Tibial artery (tissue), 4 donors: ENCODE data around the gene ARMH3.

Source experiments
- DNase-seq, 2 donors: peaks; one replicate each; pipeline ENCODE4 v3.0.0-alpha.2; 2019
- H3K27ac ChIP-seq, 2 donors: fragments of 200-600 bp; sonication (generic) in 1 of 2; 1 replicate in 1 of 2; 2 replicates in 1 of 2; pipeline ENCODE4 v1.5.1; 2018 to 2019; ENCODE audit warnings: mild to moderate bottlenecking in 1 of 2
- H3K27me3 ChIP-seq, 2 donors: fragments of 200-600 bp; sonication (generic) in 1 of 2; one replicate each; pipeline versions ENCODE4 v1.5.1 to v1.6.0; 2016 to 2019
- H3K36me3 ChIP-seq, 3 donors: fragments of 200-600 bp; sonication (generic) in 2 of 3; one replicate each; pipeline ENCODE4 v1.5.1; 2016 to 2019; ENCODE audit warnings: mild to moderate bottlenecking in 2 of 3
- H3K4me1 ChIP-seq, 4 donors: fragments of 200-600 bp; sonication (generic) in 2 of 4; 1 replicate in 3 of 4; 2 replicates in 1 of 4; pipeline ENCODE4 v1.5.1; 2016 to 2019
- H3K4me3 ChIP-seq, 2 donors: fragments of 200-600 bp; sonication (generic) in 1 of 2; 1 replicate in 1 of 2; 2 replicates in 1 of 2; pipeline ENCODE4 v1.5.1; 2018 to 2019; ENCODE audit warnings: mild to moderate bottlenecking in 2 of 2
- H3K9me3 ChIP-seq, 3 donors: fragments of 200-600 bp; sonication (generic) in 1 of 3; one replicate each; pipeline ENCODE4 v1.5.1; 2016 to 2019
- intact Hi-C: fragments of 100-400 bp; cut with DNase I; formaldehyde crosslinking; loops from one replicate; pipeline ENCODE4 v1.15.0; 2023; ENCODE audit warnings: low total_unique reads
- TF ChIP-seq, protein P1 (sequence below), 2 experiments: fragments of 200-600 bp in 1 of 2; fragments of 450-650 bp in 1 of 2; IDR thresholded peaks; one replicate each; pipeline ENCODE4 v1.5.1; 2017 to 2019; ENCODE audit warnings: antibody characterized with exemption in 2 of 2, mild to moderate bottlenecking in 1 of 2, moderate library complexity in 1 of 2

The ARMH3 gene

DNA sequence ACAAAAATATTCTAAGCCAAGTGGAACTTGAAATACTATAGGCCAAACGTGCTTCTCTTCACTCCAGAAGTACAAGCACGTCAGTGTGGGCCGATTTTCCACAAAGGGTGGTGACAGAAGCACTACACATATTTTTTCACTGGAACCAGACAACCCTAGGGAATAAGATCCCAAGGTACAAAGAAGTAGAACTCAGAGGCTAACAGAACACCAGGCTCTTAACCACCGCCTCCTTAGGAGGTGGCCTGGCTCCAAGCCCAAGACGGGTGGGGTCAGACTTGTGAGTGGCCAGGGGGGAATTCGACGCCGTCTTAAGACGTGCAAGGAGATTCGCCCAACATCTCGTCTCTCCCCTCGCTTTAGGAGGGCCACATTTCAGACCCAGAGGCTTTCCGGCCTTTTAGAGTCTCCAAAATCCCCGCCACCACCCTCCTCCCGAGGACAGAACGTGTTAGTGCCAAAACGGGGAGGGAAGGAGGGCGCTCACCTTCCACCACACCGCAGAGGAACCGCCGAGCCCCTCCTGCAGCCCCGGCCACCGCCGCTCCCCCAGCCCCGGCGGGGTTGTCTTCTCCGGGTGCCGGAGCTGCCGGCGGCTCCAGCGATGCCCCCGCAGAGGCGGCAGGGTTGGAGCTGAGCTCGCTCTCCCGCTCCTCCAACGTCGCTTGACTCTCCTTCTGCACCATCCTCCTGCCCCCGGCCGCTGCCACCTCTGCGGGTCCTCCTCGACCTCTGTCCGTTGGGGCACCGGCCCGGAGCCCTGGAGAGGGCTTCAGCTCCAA is 238.4 kb downstream of the ARMH3 start:
- peak; percentile 97 to 98 for DNase-seq

DNA sequence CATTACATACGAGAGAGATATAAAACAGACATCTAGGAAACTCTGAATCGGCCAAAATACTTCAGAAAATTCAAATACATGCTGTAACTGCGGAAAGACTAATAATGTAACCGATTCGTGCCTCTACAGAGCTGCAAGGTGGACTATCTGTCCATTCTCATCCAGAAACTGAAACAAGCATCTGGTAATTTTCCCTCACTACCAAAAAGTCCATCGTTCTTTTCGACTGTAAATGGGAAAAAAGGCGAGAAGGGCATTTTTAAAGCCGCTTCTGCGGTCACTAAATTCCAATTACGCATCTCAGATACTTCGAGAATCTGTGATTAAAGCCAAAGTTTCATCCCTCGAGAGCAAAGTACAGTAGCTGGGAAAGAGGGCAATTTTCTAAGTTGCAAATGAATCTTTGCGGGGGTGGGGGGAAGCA is 239.0 kb downstream of the ARMH3 start:
- no peak for DNase-seq
- Histone ChIP-seq H3K4me3 (peak overlapping the region; percentile 96 to 99), H3K27ac (peak overlapping the region; percentile 98), H3K27me3 (no peaks in the 10 kb centered on the region), H3K4me1 (peaks cover 0 to 48% (median 27%) of the 10 kb centered on the region in 4 donors), H3K9me3 (no peaks in the 10 kb centered on the region), H3K36me3 (peaks cover 8 to 12% (median 11%) of the 10 kb centered on the region in 3 donors)
- intact Hi-C loops, result no loop called here
- TF ChIP-seq, protein P1, sequence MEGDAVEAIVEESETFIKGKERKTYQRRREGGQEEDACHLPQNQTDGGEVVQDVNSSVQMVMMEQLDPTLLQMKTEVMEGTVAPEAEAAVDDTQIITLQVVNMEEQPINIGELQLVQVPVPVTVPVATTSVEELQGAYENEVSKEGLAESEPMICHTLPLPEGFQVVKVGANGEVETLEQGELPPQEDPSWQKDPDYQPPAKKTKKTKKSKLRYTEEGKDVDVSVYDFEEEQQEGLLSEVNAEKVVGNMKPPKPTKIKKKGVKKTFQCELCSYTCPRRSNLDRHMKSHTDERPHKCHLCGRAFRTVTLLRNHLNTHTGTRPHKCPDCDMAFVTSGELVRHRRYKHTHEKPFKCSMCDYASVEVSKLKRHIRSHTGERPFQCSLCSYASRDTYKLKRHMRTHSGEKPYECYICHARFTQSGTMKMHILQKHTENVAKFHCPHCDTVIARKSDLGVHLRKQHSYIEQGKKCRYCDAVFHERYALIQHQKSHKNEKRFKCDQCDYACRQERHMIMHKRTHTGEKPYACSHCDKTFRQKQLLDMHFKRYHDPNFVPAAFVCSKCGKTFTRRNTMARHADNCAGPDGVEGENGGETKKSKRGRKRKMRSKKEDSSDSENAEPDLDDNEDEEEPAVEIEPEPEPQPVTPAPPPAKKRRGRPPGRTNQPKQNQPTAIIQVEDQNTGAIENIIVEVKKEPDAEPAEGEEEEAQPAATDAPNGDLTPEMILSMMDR (IDR thresholded peaks at IDR 0.05), result no peak

More for the DNA sequence above, 238.4 kb downstream of the ARMH3 start:
- H3K9me3 ChIP-seq, result no peaks in the 10 kb centered on the region
- H3K36me3 ChIP-seq, result peaks cover 2 to 6% (median 5%) of the 10 kb centered on the region in 3 donors
- H3K4me1 ChIP-seq, result peaks cover 0 to 42% (median 24%) of the 10 kb centered on the region in 4 donors
- H3K4me3 ChIP-seq, result peak overlapping the region; percentile 96 to 99
- peak overlapping the region; percentile 98 for H3K27ac ChIP-seq
- intact Hi-C loops, result no loop called here
- no peaks in the 10 kb centered on the region for H3K27me3 ChIP-seq
- TF ChIP-seq, protein P1 (IDR thresholded peaks at IDR 0.05), result no peak

DNA sequence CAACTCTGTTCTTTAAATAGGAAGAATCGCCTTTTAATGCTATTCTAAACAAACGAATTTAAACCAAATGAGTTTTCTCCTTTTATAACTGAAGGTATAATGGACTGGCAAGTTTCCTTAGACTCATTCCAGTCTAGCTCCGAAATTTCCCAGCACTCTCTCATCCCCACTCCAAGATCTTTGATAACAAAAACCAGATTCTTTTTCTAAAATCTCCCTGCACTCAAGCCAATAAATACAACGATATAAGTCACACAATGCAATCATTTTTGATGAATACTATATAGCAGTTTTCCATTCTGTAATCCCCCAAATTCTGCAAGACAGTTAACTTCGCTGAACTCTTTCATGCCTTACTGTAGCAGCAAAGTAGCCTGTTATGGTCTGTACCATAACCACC is 239.6 kb downstream of the ARMH3 start:
- Histone ChIP-seq H3K36me3 (peaks cover 11 to 16% (median 12%) of the 10 kb centered on the region in 3 donors), H3K9me3 (no peaks in the 10 kb centered on the region), H3K4me3 (peak overlapping the region; percentile 96 to 99), H3K4me1 (peaks cover 0 to 54% (median 29%) of the 10 kb centered on the region in 4 donors), H3K27me3 (no peaks in the 10 kb centered on the region), H3K27ac (peak overlapping the region; percentile 98)
- TF ChIP-seq, protein P1 (IDR thresholded peaks at IDR 0.05), result no peak
- DNase-seq, result no peak
- intact Hi-C loops, result no loop called here

DNA sequence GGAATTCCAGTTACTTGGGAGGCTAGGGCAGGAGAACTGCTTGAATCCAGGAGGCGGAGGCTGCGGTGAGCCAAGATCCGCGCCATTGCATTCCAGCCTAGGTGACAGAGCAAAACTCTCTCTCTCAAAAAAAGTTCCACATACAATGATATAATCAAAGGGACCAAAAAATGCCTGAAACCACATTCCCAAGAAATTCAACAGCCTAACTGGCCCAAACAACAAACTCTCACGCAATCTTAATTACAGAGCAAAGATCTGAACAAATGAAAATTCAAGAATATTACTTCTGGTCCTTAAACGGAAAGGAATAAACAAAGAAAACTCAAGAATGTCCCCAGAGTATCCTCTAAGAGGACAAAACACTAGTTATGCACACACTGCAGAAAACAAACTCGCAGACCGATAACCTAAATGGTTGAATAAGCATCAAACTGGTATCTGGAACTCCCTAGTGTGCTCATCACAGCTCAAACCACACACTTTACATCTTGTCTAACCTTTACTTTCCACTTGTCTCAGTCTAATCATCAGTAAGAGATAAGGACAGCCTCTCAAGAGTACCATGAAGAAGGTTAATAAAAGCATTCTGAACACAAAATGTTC is 241.4 kb downstream of the ARMH3 start:
- H3K4me1 ChIP-seq, result peaks cover 0 to 61% (median 33%) of the 10 kb centered on the region in 4 donors
- H3K36me3 ChIP-seq, result peaks cover 22 to 32% (median 25%) of the 10 kb centered on the region in 3 donors
- intact Hi-C loops, result no loop called here
- TF ChIP-seq, protein P1 (IDR thresholded peaks at IDR 0.05), result no peak
- no peak for DNase-seq
- no peaks in the 10 kb centered on the region for H3K27me3 ChIP-seq
- no peaks in the 10 kb centered on the region for H3K9me3 ChIP-seq
- peak overlapping the region in 1 of 2 donors; percentile 30 for H3K27ac ChIP-seq
- H3K4me3 ChIP-seq, result peak overlapping the region; percentile 96 to 99

DNA sequence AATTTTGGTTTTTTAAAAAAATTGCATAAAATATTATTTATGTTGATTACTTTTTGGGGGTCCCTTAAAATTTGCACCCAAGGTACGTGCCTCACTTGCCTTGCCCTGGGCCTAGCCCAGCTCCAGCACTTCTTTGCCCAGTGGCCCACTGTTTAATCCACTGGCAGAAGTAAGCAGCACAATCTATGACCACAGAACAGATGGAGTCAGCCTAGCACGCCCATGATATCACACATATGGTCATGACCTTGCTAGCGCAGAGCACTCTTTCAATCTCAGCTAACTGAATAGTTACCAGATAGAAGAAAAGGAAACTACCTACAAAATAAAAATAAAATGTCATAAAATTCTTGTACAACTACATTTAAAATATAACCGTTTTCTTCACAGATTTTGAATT is 243.4 kb downstream of the ARMH3 start:
- H3K4me3 ChIP-seq, result no peak overlapping the region
- intact Hi-C loops, result no loop called here
- TF ChIP-seq, protein P1 (IDR thresholded peaks at IDR 0.05), result no peak
- H3K9me3 ChIP-seq, result no peaks in the 10 kb centered on the region
- no peaks in the 10 kb centered on the region for H3K27me3 ChIP-seq
- no peak overlapping the region for H3K27ac ChIP-seq
- peaks cover 38 to 45% (median 39%) of the 10 kb centered on the region in 3 donors for H3K36me3 ChIP-seq
- H3K4me1 ChIP-seq, result peaks cover 0 to 52% (median 28%) of the 10 kb centered on the region in 4 donors
- no peak for DNase-seq
